HG03571 (cell line): ENCODE results near the gene KLK13.

Experiments used
- ATAC-seq: cut with Tn5 transposase; IDR thresholded peaks from one replicate; pipeline ENCODE4 v1.9.1; 2021; ENCODE audit not compliant: unreplicated experiment

KLK13 gene

DNA sequence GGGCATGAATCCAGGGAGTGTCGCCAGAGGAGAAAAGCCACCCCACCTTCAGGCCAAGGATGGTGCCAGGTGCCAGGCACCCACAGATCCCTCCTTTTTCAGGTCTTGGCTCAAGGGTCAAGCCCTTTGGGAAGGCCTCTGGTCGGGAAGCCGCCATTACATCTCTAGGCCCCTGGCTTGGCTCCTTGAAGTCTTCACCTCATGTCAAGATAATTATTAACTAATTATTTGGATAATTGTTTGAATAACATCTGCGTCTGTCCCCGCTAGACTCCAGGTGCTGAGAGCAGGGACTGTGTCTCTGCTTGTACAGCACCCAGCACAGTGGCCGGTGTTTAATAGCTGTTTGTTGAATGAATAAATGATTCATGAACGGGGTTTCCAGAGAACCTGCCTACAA is 1.2 kb downstream of the KLK13 start:
- ATAC-seq = no peak

- no peak for ATAC-seq
These were observed 3.9 kb downstream of the KLK13 start for GRCh38 chr19:51060973-51061372.

DNA sequence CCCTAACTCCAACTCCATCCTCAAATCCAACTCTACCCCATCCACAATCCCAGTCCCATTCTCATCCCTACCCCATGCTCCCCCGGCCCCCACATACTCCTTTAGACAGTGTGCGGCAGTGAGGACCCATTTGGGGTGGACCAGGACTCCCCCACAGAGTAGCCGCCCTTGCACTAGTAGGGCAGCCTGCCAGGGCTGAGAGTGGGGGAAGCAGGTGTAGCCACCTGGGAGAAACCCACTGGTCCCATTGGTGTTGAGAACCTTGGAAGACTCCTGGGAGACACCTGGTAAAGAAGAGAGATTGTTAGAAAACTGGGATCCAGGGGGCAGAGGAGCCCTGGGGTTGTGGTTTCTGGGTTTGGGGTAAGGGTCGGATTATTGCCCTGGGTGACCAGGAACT is 4.6 kb downstream of the KLK13 start:
- ATAC-seq = no peak

DNA sequence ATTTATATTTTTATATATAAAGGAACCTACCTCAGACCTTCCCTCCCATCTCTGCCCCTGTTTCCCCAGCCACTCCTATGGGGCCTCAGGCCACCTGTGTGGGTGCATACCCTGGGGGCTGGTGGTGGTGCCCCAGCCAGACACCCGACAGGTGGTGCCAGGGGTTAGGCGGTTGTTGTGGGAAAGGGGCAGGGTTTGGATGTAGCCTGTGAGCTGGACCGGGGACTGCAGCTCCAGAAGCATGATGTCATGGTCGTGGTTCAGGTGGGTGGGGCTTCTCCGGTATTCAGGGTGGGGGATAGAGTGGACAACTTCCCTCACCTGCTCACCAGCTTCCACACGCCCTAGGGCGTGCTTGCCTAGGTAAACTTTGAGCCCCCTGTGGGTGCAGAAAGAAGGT is 5.2 kb downstream of the KLK13 start:
- ATAC-seq = no peak

- no peak for ATAC-seq
These were observed 9.0 kb downstream of the KLK13 start for GRCh38 chr19:51055866-51056265.

DNA sequence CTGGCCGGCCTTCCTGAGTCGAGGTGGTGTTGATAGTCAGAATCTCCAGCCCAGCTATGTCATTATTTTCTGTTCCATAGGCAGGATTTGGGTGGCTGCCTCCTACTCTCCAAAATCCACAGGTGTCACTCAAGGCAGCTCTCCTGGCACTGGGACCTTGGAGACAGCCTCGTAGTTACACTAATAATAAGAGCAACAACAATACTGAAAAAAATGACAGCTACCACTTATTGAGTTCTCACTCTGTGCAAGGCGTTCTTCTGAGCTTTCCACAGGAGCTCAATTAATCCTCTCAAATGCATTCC is 17.9 kb downstream of the KLK13 start:
- ATAC-seq = no peak

GRCh38 chr19:51044327-51044726 is 20.6 kb downstream of the KLK13 start:
- no peak for ATAC-seq

DNA sequence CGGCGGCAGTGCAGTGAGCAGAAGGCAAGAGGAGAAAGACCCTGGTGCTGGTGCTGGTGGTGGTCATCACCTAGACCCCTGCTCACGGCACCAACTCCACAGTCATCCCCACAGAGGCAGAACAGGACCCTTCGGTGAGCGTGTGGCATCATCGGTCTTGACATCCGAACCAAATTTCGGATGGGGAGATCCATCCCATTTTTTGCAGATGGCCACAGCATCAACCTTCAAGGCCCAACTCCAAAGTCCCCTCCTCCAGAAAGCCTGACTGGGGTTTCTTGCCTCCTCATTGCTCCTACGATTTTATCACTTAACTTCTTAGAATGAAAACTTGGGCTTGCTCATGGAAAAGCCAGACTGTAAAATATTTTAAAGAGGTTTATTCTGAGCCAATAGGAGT is 21.4 kb downstream of the KLK13 start:
- ATAC-seq = no peak

DNA sequence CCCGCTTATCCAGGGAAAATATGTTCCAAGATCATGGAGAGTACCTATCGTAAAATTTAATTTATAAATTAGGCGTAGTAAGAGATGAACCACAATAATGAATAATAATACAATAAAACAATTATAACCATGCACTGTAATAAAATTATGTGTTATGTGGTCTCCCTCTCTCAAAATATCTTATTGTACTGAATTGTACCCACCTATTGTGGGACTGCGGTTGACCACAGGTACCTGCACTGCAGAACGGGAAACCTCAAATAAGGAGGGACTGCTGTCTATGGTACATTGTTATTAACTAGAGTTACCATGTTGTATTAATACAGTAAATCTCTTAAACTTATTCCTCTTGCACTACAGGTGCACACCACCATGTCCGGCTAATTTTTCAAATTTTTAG is 24.7 kb downstream of the KLK13 start:
- no peak for ATAC-seq

GRCh38 chr19:51036519-51036918 is 28.4 kb downstream of the KLK13 start:
- no peak for ATAC-seq

GRCh38 chr19:51034704-51035103 is 30.2 kb downstream of the KLK13 start, which contains the start of gene KLK12:
KLK12 (minus strand) TSS chr19:51035002; CDS start chr19:51034621, 381 bp downstream.
- no peak for ATAC-seq

GRCh38 chr19:51031880-51032225 is 33.0 kb downstream of the KLK13 start:
- ATAC-seq = no peak

GRCh38 chr19:51031220-51031879 is 33.5 kb downstream of the KLK13 start:
- no peak for ATAC-seq

DNA sequence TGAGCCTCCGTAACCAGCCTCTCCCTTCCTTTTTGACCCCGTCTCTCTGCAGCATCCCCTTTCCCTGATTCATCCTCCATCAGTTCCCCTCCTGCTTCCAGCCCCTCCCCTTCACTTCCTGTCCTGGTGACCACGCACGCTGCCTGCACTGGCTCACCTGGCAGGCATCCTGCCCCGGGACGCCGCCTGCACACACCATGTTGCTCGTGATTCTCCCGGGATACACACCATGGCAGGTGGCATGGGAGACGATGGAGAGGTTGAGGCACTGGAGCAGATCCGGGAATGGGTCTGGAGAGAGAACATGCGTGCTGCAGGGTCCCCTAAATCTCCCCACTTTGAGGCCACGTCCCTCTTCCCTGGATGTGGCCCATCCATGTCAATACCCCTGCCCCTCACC is 34.3 kb downstream of the KLK13 start:
- ATAC-seq = no peak

DNA sequence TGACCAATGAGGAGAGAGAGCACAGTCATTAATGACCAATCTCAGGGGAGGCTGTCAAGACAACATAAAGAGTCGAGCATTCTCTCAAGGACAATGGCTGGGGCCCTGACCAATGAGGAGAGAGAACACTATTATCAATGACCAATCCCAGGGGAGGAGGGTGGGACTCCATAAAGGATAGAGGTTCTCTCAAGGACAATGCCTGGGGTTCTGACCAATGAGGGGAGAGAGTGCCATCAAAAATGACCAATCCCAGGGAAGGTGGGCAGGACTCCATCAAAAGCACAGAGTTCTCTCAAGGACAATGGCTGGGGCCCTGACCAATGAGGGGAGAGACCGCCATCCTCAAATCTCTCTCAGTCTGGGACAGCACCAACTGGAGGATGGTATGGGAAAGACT is 35.2 kb downstream of the KLK13 start:
- ATAC-seq = no peak

DNA sequence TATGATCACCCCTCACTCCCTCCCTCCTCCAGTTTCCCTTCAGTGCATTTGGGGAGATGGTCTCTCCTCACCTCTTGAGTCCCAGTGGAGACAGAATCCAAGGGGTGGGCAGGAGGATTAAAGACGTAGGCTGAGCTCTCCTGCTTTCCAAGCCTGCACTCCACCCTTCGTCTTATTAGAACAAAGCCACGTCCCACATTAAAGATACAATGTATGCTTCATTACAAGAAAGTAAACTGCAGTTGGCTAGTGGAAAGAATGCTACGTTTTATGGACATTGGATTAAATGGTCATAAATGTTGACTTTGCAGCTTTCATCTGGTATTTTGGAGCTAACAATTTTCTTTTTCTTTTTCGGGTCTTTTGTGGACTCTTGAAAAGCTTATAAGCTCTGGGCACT is 37.0 kb downstream of the KLK13 start:
- no peak for ATAC-seq

DNA sequence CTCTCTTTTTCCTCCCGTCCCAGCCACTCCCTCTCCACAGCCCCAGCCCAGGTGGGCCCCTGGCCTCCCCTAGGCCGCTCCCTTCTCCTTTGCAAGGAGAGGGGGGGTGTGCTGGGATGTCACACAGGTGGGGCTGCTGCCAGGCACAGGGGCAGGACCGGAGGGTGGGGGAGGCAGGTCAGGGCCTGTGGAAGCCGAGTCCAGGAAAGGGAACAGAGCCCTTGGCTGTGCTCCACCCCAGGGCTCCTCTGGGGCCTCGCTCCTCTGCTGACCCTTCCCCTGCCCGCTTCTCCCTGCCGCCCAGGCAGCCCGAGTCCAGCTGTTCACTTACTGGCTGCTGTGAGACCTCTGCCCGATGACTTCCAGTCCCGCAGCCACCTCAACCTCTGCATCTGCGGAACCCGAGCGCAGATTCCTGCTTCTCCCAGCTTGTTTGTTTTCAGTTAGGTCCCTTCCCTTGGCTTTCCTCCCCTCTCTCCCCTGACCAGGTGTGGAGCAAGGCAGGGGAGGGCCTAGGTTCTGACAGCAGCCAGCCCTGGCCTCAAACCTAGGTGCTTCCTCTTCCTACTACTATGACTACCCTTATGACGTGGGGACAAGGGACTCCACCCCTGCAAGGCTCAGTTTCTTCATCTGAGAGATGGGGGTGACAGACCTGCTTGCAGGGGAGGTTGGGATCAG is 37.6 kb downstream of the KLK13 start:
- ATAC-seq = no peak

- ATAC-seq = no peak
These were observed 38.4 kb downstream of the KLK13 start, which contains the start of gene KLK11 for GRCh38 chr19:51026554-51026831. KLK11 (minus strand) TSS chr19:51026616; CDS start chr19:51025631, 985 bp downstream.

DNA sequence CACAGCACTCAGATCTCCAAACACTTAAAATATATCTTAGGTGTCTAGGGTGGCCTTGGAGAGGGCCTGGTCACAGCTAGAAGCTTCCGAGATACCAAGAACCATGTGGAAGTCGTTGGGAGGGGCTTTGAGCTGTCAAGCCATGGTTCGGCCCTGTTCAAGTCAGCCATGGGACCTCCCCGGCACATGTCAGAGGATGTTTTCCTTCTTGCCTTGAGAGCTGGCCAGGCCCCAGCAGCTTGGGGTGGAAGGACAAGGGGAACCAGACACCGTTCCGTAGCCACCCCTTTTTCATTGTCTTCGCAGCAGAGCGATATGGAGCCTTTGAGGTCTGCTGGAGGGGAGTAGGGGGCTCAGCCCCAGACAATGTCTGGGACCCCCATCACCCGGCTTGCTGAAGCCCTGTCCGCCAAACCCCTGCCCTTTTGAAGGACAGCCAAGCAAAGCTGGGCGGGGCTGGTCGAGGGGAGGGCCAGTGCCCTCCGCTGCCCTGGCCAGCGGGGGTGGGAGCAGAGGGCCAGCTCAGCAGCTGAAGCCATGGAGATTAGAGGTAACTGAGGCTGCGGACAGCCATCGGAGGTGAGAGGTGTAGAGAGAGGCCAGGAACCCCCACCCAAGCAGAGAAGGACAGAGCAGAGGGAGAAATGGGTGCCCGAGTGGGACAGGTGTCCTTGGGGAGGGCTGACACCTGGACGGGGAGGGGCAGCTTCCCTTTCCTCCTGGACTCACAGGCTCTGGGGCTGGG is 38.9 kb downstream of the KLK13 start:
- ATAC-seq = no peak

DNA sequence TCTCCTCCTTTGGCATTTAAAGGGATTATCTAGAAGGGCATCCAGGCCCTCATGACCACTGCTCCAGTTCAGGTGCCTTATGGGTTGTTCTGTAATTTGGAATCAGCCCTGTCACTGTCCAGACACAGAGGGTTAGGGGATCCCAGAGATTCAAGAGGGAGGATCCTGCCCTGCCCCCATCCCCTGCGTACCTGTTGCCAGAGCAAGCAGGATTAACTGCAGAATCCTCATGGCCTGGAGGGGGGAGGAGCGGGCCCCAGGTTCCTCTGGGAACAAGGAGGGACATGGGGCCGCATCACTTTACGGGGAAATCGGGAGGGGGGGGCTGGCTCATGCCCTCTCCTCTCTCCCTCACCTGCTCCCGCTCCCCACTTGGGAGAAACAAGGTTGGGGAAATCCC is 39.5 kb downstream of the KLK13 start:
- ATAC-seq = no peak

DNA sequence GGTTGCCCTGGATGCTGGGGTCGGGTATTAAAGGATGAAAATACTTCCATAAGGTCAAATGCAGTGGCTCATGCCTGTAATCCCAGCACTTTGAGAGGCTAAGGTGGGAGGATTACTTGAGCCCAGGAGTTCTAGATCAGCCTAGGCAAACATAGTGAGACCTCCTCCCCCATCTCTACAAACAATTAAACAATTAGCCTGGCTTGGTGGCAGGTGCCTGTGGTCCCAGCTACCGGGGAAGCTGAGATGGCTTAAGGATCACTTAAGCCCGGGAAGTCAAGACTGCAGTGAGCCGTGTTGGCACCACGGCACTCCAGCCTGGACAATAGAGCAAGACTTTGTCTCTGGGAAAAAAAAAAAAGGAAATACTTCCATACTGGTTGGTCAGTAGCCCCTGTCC is 40.0 kb downstream of the KLK13 start:
- no peak for ATAC-seq

DNA sequence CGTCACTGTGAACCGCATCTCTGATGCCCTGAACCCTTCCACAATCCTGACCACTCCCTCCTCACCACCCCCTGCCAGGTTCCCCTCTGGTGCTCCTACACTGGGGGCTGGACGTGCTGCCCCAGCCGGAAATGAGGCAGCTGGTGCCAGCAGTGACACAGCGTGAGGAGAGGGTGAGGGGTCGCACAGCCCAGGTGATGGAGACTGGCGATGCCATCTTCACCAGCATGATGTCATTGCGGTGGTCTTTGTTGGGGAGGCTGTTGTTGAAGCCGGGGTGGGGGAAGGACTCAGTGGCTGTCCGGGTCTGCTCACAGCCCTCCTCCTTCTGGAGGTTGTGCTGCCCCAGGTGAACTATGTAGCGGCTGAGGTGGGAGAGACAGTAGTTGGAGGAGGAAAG is 40.9 kb downstream of the KLK13 start:
- ATAC-seq = no peak

DNA sequence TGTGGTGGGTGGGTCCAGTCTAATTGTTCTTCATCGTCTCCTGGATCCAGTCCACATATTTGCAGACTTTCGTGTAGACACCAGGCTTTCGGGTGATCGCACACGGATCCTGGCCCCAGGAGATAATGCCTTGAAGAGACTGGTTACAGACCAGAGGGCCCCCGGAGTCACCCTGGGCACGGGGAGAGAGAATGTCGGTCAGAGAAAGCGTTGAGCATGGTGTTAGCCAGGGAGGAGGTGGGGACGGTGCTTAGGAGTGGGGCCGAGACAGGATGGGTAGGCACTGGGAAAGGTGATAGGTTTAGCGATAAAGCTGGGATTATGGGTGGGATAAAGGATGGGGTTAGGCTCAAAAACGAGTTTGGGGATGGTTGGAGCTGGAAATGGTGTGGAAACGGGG is 42.4 kb downstream of the KLK13 start:
- no peak for ATAC-seq
